Medulla oblongata (tissue), 1 donor: ENCODE results near the gene ZGPAT.
A peak's percentile ranks its signal among the peaks of the same experiment; 100 is the strongest.
"Not testable (repeated sequence)": the region's sequence is repeated elsewhere in the genome, so short reads cannot be mapped to it uniquely, and the experiment has no call there.

Experiments used
- DNase-seq: peaks from one replicate; pipeline ENCODE4 v3.0.0-alpha.2; 2015; ENCODE audit errors: extremely low spot score

ZGPAT gene, protein sequence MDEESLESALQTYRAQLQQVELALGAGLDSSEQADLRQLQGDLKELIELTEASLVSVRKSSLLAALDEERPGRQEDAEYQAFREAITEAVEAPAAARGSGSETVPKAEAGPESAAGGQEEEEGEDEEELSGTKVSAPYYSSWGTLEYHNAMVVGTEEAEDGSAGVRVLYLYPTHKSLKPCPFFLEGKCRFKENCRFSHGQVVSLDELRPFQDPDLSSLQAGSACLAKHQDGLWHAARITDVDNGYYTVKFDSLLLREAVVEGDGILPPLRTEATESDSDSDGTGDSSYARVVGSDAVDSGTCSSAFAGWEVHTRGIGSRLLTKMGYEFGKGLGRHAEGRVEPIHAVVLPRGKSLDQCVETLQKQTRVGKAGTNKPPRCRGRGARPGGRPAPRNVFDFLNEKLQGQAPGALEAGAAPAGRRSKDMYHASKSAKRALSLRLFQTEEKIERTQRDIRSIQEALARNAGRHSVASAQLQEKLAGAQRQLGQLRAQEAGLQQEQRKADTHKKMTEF

GRCh38 chr20:63707558-63708300 lies at the start of gene ZGPAT, which contains the start of gene ARFRP1:
TSS of gene ZGPAT (plus strand) at chr20:63708039. CDS start at chr20:63708581, 542 bp downstream.
TSS of gene ARFRP1 (minus strand) at chr20:63707976. CDS start at chr20:63707091, 885 bp downstream.
- DNase-seq, result peak; percentile 87

GRCh38 chr20:63658749-63659187 lies 49.1 kb upstream of the ZGPAT start:
- no peak for DNase-seq

- no peak for DNase-seq
These were observed 48.5 kb upstream of the ZGPAT start for GRCh38 chr20:63659370-63659769.

DNA sequence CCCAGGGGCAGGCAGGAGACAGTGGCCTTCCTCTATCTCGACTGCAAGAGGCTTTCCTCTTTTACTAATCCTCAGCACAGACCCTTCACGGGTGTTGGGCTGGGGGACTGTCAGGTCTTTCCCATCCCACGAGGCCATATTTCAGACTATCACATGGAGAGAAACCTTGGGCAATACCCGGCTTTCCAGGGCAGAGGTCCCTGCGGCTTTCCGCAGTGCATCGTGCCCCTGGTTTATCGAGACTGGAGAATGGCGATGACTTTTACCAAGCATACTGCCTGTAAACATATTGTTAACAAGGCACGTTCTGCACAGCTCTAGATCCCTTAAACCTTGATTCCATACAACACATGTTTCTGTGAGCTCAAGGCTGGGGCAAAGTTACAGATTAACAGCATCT lies 47.7 kb upstream of the ZGPAT start:
- not testable (repeated sequence) for DNase-seq

DNA sequence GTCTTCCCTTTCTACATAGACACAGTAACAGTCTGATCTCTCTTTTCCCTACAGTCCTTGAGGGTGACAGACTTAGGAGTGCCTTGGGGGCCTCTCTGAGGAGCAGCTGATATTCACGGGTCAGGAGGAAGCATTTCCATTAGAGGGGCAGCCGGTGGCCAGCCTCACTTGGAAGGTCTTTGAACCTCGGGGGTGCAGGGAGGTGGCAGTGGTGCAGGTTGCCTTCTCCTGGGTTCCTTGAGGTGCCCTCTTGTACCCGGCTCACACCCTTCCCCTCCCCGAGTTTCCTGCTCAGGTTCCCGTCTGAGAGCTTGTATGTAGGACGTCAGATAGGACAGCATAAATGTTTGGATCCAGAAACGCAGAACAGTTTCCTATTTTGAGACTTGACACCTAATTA lies 47.2 kb upstream of the ZGPAT start:
- DNase-seq, result no peak

GRCh38 chr20:63661108-63661507 lies 46.7 kb upstream of the ZGPAT start:
- DNase-seq, result no peak

GRCh38 chr20:63661959-63662812 lies 45.7 kb upstream of the ZGPAT start:
- DNase-seq, result no peak

GRCh38 chr20:63662813-63663189 lies 45.0 kb upstream of the ZGPAT start:
- DNase-seq, result no peak

DNA sequence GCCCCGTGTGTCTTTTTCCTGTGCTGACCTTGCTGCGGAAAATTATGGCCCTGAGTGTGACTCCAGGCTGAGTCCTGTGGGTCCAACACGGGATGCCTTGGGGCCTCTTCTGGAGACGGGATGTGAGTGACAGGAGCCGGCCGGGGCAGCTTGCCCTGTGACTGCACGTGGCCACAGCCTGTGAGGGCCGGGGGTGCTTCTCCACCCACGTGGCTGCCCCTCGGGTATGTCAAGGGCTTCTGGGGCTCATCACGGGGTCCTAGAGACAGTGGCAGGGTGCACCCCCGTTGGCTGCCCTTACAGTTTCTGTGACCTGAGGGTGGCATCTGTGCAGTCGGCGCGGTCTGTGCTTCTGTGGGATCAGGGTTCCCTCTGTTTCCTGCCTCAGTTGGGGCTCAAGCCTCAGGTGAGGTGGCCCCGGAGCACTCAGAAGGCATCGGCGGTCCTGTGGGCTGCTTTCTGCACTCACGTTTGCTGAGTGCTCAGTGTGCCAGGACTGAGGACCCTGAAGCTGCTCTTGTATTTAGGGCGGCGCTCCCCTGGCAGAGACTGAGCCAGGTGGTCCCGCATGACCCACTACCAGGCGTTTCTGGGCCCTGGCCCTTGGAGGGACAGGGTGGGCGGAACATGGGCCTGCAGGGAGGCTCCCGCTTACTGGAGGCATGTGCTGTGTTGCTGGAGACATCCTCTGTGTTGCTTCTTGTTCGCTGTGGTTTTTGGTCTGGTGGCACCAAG lies 44.3 kb upstream of the ZGPAT start:
- no peak for DNase-seq

- no peak for DNase-seq
These were observed 43.5 kb upstream of the ZGPAT start for GRCh38 chr20:63664143-63664851.

- DNase-seq, result no peak
These were observed 42.8 kb upstream of the ZGPAT start for GRCh38 chr20:63664861-63665594.

- DNase-seq, result no peak
These were observed 42.1 kb upstream of the ZGPAT start for GRCh38 chr20:63665708-63666107.

- DNase-seq, result no peak
These were observed 40.0 kb upstream of the ZGPAT start for GRCh38 chr20:63667858-63668257.

GRCh38 chr20:63668351-63668750 lies 39.5 kb upstream of the ZGPAT start:
- no peak for DNase-seq

DNA sequence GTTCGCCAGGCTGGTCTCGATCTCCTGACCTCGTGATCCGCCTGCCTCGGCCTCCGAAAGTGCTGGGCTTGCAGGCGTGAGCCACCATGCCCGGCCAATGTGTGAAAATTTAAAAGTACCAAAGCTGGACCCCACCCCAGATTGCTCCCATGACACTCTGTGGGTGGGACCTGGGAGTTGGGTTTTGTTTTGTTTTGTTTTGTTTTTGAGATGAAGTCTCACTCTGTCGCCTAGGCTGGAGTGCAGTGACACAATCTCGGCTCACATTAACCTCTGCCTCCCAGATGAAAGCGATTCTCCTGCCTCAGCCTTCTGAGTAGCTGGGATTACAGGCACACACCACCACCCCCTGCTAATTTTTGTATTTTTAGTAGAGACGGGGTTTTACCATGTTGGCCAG lies 36.1 kb upstream of the ZGPAT start:
- not testable (repeated sequence) for DNase-seq

DNA sequence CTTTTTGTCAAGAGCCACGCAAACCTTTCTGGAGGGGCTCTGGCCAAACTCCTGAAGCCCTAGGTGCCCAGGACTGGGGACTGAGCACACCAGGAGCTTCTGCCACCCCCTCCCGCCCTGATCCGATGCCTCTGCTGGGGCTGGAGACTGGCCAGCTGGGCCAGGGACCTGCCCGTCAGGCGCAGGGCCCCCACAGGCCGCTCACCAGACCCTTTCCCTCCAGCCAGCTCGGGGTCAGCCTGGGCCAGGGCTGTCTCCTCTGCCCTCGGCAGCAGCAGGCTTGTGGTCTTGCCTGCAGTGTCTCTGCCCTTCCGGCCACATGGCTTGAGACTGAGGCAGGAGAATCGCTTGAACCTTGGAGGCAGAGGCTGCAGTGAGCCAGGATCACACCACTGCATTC lies 35.2 kb upstream of the ZGPAT start:
- no peak for DNase-seq

DNA sequence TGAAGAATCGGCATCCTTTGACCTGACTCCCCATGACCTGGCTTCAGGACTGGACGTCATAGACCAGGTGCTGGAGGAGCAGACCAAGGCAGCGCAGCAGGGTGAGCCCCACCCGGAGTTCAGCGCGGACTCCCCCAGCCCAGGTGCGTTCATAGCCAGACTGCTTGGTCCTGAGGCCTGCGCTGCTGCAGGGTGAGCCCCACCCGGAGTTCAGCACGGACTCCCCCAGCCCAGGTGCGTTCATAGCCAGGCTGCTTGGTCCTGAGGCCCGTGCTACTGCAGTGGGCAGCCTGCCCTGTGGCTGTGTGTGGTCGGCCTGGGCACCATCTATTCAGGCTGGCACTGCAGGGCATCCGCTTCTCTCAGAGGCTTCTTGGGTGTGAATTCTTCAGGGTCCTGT lies 33.9 kb upstream of the ZGPAT start:
- no peak for DNase-seq

DNA sequence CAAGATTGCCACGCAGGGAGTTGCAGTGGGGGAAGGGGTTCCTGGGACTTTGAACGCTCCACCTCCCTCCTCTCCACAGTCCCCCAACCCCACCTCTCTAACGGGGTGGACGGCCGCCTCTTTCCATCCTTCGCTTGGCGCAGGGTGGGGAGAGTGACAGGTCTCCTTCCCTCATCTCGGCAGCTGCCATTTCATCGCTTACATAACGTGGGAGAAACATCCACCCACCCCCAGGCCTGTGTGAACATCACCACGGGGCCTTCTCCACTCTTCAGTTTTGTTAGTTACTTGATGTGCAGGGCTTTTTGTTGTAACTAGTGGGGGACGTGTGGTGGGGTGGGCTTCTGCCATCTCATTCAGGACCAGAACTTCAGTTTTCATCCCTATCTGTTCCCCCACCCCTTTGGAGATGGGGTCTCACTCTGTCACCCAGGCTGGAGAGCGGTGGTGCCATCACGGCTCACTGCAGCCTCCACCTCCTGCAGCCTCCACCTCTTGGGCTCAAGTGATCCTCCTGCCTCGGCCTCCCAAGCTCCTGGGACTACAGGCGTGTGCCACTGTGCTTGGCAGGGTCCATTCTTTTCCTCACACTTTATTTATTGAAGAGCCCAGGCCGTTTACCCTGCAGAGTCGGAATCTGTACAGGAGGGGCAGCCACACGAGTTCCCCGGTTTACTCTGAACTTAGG lies 32.0 kb upstream of the ZGPAT start:
- DNase-seq, result no peak

DNA sequence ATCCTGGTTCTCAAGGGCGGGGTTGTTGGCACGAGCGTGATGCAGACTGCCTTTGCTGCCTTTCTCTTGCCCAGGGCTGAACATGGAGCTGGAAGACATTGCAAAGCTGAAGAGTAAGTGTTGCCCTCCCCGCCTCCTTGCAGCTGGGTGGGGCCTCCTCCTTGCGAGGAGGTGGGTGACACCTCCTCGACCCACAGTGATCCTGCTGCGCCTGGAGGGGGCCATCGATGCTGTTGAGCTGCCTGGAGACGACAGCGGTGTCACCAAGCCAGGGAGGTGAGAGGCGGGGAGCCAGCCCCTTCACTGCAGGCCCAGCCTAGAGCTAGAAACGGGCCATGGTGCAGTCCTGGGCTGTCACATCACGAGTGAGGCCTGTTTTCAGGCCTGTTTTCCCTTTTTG lies 29.8 kb upstream of the ZGPAT start:
- DNase-seq, result no peak
